ENCODE results near the gene ZNF639.

DNA sequence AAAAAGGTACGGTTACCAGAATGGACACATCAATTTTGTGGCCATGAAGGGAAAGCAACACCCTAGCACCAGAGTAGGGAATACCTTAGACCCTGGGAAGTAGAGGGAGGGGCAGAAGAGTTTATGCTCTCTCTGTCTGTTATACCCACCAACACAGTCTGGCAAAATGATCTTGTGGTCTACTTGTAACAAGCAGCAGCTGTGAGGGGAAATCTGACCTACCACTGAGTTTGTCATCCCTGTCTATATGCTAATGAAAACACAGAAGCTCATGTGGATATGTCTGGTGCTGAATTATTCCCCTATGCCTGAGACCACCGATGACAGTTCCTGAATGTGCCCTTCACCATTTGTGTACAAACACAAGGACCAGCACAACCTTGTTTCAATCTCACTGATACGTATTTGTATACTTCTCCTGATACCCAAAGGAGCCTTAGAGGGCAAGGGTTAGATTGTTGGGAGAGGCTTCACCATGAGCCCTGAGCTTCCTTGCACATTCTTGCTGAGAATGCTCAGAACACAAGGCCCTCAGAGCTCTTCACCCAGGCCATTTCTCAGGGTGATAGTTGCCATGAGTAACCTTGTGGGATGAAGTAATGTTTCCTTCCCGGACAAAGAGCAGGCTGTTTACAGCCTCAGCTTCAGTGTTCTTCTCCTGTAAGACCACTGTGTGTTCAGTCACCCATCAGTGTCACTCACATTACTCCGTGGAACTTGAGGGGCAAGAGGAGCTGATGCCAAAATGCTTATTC, 24.7 kb upstream of the ZNF639 start:
- TF ChIP-seq POLR2AphosphoS5 (IDR thresholded peaks at IDR 0.05) (no peak), CTCF (IDR thresholded peaks at IDR 0.05) (no peak)
